Measurements from ENCODE around the gene PIGS.

The PIGS gene

GRCh38 chr17:28533091-28533807 is 38.1 kb downstream of the PIGS start:
- in situ Hi-C loops (cut with HindIII; ENCODE audit: low sequenced_read_pairs), result no loop called here
- no peak for TF ChIP-seq CTCF (IDR thresholded peaks at IDR 0.05; ENCODE audit: low read depth, low read length)
- DNase-seq (ENCODE audit: low read depth, low spot score), result no peak
- H3K4me3 ChIP-seq (ENCODE audit: low read depth, low read length), result no peak overlapping the region

- no peak for DNase-seq (ENCODE audit: low read depth, low spot score)
- no peak overlapping the region for H3K4me3 ChIP-seq (ENCODE audit: low read depth, low read length)
- TF ChIP-seq CTCF (IDR thresholded peaks at IDR 0.05; ENCODE audit: low read depth, low read length), result no peak
- in situ Hi-C loops (cut with HindIII; ENCODE audit: low sequenced_read_pairs), result no loop called here
Observed at GRCh38 chr17:28532050-28532960, 39.0 kb downstream of the PIGS start.

- no peak for TF ChIP-seq CTCF (IDR thresholded peaks at IDR 0.05; ENCODE audit: low read depth, low read length)
- no peak overlapping the region for H3K4me3 ChIP-seq (ENCODE audit: low read depth, low read length)
- no peak for DNase-seq (ENCODE audit: low read depth, low spot score)
- in situ Hi-C loops (cut with HindIII; ENCODE audit: low sequenced_read_pairs), result no loop called here
Observed at GRCh38 chr17:28530926-28531325, 40.4 kb downstream of the PIGS start.

- in situ Hi-C loops (cut with HindIII; ENCODE audit: low sequenced_read_pairs), result no loop called here
- TF ChIP-seq CTCF (IDR thresholded peaks at IDR 0.05; ENCODE audit: low read depth, low read length), result no peak
- no peak for DNase-seq (ENCODE audit: low read depth, low spot score)
Observed at GRCh38 chr17:28530250-28530649, 41.1 kb downstream of the PIGS start.

GRCh38 chr17:28529013-28529400 is 42.3 kb downstream of the PIGS start:
- no peak for TF ChIP-seq CTCF (IDR thresholded peaks at IDR 0.05; ENCODE audit: low read depth, low read length)
- DNase-seq (ENCODE audit: low read depth, low spot score), result no peak
- no peak overlapping the region for H3K4me3 ChIP-seq (ENCODE audit: low read depth, low read length)
- in situ Hi-C loops (cut with HindIII; ENCODE audit: low sequenced_read_pairs), result no loop called here

More at GRCh38 chr17:28530250-28530649, 41.1 kb downstream of the PIGS start:
- no peak overlapping the region for H3K4me3 ChIP-seq (ENCODE audit: low read depth, low read length)

GRCh38 chr17:28528327-28529012 is 42.9 kb downstream of the PIGS start:
- no peak for DNase-seq (ENCODE audit: low read depth, low spot score)
- in situ Hi-C loops (cut with HindIII; ENCODE audit: low sequenced_read_pairs), result no loop called here

More at GRCh38 chr17:28528327-28529012, 42.9 kb downstream of the PIGS start:
- no peak for TF ChIP-seq CTCF (IDR thresholded peaks at IDR 0.05; ENCODE audit: low read depth, low read length)
- no peak overlapping the region for H3K4me3 ChIP-seq (ENCODE audit: low read depth, low read length)

Data from astrocyte of the spinal cord (primary cell).